Glomerular visceral epithelial cell (primary cell): Measurements from ENCODE around the gene MALRD1.
"Not testable (repeated sequence)": the region's sequence is repeated elsewhere in the genome, so short reads cannot be mapped to it uniquely, and the experiment has no call there.

ENCODE experiments used
- DNase-seq: peaks from one replicate; pipeline ENCODE4 v3.0.0-alpha.2; 2016; ENCODE audit errors: extremely low spot score

MALRD1 gene

GRCh38 chr10:19488592-19489280 lies 440.1 kb downstream of the MALRD1 start:
- no peak for DNase-seq

GRCh38 chr10:19491166-19491565 lies 442.6 kb downstream of the MALRD1 start:
- no peak for DNase-seq

- no peak for DNase-seq
Measured at GRCh38 chr10:19493917-19494316, 445.3 kb downstream of the MALRD1 start.

- no peak for DNase-seq
Measured at GRCh38 chr10:19497026-19497425, 448.4 kb downstream of the MALRD1 start.

GRCh38 chr10:19498393-19499290 lies 450.0 kb downstream of the MALRD1 start:
- DNase-seq: no peak

GRCh38 chr10:19499291-19499770 lies 450.7 kb downstream of the MALRD1 start:
- no peak for DNase-seq

GRCh38 chr10:19500959-19501358 lies 452.4 kb downstream of the MALRD1 start:
- no peak for DNase-seq

- DNase-seq: no peak
Measured at GRCh38 chr10:19505320-19506312, 457.0 kb downstream of the MALRD1 start.

- DNase-seq: not testable (repeated sequence)
Measured at GRCh38 chr10:19510005-19510732, 461.6 kb downstream of the MALRD1 start.

- no peak for DNase-seq
Measured at GRCh38 chr10:19518109-19518508, 469.5 kb downstream of the MALRD1 start.

GRCh38 chr10:19518632-19519031 lies 470.0 kb downstream of the MALRD1 start:
- no peak for DNase-seq

- DNase-seq: no peak
Measured at GRCh38 chr10:19531324-19531723, 482.7 kb downstream of the MALRD1 start.

GRCh38 chr10:19532411-19532810 lies 483.8 kb downstream of the MALRD1 start:
- DNase-seq: no peak

- DNase-seq: no peak
Measured at GRCh38 chr10:19541299-19541698, 492.7 kb downstream of the MALRD1 start.

- DNase-seq: no peak
Measured at GRCh38 chr10:19546224-19546623, 497.6 kb downstream of the MALRD1 start.

GRCh38 chr10:19549503-19549902 lies 500.9 kb downstream of the MALRD1 start:
- DNase-seq: no peak

- no peak for DNase-seq
Measured at GRCh38 chr10:19556666-19557065, 508.1 kb downstream of the MALRD1 start.

GRCh38 chr10:19561181-19561580 lies 512.6 kb downstream of the MALRD1 start:
- DNase-seq: no peak

GRCh38 chr10:19563388-19564141 lies 515.0 kb downstream of the MALRD1 start:
- no peak for DNase-seq

- no peak for DNase-seq
Measured at GRCh38 chr10:19570120-19570519, 521.5 kb downstream of the MALRD1 start.
